Tibial nerve (tissue), 3 donors: ENCODE measurements around the gene DLST.

Experiments
- CTCF ChIP-seq, 5 experiments: fragments of 200-600 bp in 3 of 5; fragments of 450-650 bp in 2 of 5; sonication (generic) in 3 of 5; IDR thresholded peaks; one replicate each; pipeline ENCODE4 v1.5.1; 2016 to 2019; ENCODE audit warnings: antibody characterized with exemption in 5 of 5, mild to moderate bottlenecking in 3 of 5, moderate library complexity in 2 of 5
- POLR2A ChIP-seq, 2 donors: fragments of 450-650 bp; IDR thresholded peaks; one replicate each; pipeline ENCODE4 v1.6.1; 2017; ENCODE audit warnings: antibody characterized with exemption in 2 of 2, mild to moderate bottlenecking in 2 of 2, moderate library complexity in 2 of 2

DNA sequence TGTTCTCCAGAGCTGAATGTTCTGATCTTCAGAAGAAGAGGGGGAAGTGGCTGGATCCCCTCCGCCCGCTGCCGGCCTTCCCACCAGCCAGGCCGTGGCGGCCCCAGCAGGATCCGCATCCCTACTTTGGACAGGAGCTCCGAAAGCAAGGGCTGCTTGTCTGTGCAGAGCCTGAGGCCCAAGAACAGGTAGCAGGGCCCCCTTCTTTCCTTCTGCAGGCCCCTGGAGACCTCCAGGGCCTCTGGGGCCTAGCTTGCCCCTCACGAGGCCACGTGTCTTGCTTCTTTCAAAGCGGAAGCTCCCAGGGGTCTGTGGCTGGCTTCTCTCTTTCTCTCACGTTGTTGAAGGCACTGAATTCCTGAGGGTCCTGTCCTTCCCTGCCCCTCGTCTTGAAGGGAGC, 60.5 kb downstream of the DLST start:
- TF ChIP-seq POLR2A (IDR thresholded peaks at IDR 0.05), result no peak
- TF ChIP-seq CTCF (IDR thresholded peaks at IDR 0.05), result no peak
